Activated T-helper 1 cell treated with Interleukin-2 at 50 U/mL for 16 hours (primary cell): ENCODE results near the gene MBD6.
"Not testable (repeated sequence)": the region's sequence is repeated elsewhere in the genome, so short reads cannot be mapped to it uniquely, and the experiment has no call there.

Experiments
- DNase-seq: peaks from one replicate; pipeline ENCODE4 v3.0.0-alpha.2; 2020; ENCODE audit warnings: low read depth

The MBD6 gene

DNA sequence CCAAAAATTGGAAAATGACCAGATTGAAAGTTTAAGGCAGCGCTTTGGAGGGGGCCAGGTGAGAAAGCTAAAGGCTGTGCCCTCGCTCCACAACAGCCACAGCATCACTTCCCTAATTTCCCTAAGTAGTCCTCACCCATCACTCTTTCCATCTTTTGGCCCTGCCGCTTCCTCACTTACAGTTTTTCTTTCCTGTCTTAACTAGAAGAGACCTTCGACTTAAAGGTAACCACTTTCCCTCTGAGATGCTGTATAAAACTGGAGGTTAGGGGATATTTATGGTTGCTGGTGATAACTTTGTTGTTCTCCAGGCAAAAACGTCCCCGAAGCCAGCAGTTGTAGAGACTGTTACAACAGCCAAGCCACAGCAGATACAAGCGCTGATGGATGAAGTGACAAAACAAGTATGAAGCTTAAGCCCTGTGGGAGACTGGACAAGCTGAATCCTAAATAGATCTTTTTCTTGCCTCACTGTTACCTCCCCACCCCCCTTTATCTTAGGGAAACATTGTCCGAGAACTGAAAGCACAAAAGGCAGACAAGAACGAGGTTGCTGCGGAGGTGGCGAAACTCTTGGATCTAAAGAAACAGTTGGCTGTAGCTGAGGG lies 6.6 kb upstream of the MBD6 start:
- DNase-seq, result no peak

DNA sequence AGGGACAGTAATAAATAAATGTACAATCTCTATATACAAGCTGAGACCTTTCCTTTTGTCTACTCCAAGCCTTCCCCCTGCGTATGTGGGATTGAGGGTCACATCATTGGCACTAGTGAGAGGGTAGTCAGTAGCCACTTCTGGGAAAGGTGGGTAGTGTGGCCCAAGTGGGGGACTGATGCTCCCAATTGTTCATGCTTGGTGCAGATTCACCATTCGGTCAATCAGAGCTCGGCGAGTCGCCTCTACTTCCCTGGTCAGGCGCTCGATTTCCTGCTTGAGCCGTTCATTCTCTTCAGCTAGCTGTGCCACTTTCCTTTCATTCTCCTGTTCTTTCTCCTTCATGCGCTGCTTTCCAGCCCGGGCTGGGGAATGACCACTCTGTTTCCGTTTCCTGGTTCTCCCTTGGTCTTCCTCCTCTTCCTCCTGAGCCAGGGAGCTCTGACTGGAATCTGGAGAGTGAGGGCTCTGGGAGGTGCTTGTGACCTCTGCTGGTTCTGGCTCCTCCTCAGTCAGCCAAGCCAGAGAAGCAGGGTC lies 5.9 kb upstream of the MBD6 start:
- no peak for DNase-seq

DNA sequence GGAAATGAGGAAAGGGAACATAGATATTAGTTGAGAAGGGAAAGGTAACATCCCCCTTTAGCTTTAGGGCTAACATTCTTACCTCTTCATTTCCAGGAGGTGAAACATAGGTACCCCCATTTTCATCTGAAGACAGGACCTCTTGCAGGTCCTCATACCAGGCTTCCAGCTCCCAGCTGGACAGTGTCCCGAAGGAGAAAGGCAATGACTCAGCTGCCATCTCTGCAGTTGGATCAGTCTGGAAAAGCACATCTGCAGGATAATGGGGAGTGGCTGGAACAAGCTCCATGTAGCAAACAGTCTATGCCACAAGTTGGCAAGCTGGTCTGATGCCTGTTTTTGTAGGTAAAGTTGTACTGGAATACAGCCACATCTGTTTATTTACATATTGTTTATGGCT lies 5.4 kb upstream of the MBD6 start:
- no peak for DNase-seq

DNA sequence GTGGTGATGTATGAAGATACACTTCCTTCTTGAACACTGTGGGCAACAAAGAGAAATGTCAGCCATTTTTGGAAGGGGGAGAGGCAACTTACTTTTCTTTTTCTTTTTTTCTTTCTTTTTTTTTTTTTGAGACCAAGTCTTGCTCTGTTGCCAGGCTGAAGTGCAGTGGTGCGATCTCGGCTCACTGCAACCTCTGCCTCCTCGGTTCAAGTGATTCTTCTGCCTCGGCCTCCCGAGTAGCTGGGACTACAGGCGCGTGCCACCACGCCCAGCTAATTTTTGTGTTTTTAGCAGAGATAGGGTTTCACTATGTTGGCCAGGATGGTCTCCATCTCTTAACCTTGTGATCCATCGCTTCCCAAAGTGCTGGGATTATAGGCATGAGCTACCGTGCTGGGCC lies 4.9 kb upstream of the MBD6 start:
- DNase-seq, result not testable (repeated sequence)

DNA sequence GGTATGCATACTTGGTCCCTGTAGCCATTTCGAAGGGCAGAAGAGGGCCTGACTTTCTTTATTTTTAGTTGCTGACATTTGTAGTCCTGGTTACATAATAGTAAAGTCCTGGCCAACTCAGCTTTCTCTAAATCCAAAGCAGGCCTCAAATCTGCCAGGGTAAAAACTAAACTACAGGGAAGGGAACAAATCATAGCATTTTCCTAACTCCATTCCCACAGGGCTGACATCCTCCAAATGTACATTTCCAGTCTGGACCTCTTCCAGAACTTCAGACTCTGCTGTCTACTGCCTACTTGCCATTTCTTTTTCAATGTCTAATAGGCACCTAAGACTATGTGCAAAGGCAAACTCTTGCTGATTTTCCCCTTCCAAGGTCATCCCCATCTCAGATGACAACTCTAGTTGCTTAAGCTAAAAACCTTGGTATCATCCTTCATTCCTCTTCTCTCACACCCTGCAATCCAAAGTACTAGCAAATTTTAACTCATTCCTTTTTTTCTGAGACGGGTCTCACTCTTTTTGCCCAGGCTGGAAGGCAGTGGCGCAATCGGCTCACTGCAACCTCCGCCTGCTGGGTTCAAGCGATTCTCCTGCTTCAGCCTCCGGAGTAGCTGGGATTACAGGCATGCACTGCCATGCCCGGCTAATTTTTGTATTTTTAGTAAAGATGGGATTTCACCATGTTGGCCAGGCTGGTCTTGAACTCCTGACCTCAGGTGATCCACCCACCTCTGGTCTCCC lies 4.3 kb upstream of the MBD6 start:
- no peak for DNase-seq

DNA sequence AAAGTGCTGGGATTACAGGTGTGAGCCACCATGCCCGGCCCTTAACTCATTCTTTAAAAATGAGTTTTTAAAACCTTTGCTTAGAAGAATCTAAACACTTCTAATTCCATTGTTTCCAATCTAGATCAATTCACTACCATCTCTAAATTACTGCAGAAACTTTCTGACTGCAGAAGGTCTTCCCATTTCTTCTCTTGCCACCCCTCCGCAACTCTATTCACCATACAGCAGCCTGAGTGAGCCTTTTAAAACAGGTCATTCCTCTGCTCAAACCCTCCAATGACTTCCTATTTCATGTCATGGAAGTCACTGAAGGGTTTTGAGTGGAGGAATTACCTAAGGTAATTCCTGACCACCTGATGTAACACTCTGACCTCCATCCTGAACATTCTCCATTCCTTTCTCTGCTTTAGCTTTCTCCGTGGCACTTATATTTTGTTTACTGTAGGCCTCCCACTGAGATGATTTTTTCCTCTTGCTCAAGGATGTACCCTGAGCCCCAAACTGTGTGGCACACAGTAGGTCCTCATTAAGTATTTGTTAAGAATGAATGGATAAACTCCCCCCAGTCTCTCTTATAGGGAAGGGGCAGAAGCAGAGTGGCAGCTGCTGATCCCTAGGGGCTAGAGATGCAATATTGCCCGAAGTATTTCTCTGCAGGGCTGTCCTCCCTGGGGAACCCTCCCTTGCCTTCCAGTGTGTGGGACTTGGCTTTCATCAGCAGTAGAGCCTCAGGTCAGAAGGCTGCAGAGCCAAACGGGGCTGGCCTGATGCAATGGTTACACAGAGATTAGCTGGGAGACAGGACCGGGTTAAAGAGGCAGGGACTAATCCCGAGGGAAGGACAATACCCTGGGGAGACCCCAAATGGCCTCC lies 3.5 kb upstream of the MBD6 start:
- no peak for DNase-seq

DNA sequence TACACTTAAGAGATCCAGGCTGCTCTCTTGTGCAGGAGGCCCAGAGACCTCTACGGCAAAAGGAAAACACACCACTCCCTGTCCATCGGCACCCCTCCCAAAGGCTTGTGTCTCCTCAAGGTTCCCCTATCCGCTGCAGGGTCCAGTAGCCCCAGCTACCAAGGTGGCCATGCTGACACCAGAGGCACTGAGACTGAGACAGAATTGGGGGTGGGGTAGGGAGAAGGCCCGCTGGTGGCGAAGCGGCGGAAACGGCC lies 2.9 kb upstream of the MBD6 start:
- no peak for DNase-seq

DNA sequence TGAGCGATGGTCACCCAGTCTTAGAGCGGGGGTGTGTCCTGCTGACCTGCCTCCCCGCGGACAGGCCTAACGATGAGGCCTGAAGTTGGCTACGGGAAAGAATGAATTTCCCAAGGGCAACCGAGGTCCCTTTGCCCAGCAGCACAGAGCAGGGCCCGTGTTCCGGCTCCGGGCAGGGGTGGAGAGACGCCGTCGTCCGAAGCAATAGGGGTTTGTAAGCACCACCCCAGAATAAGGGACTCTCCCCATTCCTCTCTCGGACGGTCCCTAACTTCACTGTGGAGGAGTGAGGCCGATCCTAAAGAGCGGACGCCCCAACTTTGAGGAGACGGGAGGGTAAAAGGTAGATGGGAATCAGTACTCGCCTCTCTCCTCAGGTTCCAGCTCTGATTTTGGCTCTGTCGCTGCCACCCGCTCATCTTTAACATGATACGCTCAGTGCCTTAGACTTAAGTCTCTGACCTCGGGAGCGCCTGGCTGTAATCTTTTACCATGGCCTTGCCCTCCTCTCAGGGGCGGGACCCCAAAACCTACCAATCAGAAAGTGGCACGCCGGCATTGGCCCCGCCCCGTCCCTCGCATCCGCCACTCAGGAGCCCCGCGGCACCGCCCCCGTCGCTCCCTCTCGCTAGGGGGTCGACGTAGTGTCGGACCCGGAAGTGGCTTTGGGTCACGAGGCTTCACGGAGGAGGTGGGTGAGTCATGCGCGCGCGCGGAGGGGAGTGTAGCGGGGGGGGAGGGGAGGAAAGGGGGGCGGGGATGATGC lies 2.4 kb upstream of the MBD6 start, which contains the start of gene DDIT3:
TSS of gene DDIT3 (minus strand) at position 462 of the 766 bp plus-strand sequence. CDS start 3,108 bp downstream, outside the sequence.
- DNase-seq, result peak; percentile 100

DNA sequence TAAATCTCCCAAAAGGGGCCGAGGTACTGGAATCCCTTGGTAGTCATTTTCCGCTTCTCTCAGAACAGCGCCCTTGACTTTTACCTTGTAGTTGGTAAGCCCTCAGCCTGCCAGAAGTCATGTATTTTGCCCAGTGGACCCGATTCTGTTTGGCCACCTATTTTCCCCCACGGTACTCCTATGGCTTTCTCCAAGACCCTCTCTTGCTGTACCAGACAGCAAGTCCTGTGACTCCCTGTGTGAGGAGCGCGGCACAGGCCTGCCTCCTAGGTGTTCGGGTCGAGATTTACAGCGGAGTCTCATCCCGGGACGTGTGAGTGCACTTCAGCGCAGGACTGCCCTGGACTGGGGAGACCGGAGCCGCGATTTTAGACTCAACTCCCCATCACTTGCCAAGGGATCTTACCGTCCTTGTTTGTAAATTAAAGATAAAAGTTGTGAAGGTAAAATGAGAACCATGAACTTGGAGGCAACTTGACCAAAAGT lies 1.1 kb upstream of the MBD6 start:
- DNase-seq, result no peak

DNA sequence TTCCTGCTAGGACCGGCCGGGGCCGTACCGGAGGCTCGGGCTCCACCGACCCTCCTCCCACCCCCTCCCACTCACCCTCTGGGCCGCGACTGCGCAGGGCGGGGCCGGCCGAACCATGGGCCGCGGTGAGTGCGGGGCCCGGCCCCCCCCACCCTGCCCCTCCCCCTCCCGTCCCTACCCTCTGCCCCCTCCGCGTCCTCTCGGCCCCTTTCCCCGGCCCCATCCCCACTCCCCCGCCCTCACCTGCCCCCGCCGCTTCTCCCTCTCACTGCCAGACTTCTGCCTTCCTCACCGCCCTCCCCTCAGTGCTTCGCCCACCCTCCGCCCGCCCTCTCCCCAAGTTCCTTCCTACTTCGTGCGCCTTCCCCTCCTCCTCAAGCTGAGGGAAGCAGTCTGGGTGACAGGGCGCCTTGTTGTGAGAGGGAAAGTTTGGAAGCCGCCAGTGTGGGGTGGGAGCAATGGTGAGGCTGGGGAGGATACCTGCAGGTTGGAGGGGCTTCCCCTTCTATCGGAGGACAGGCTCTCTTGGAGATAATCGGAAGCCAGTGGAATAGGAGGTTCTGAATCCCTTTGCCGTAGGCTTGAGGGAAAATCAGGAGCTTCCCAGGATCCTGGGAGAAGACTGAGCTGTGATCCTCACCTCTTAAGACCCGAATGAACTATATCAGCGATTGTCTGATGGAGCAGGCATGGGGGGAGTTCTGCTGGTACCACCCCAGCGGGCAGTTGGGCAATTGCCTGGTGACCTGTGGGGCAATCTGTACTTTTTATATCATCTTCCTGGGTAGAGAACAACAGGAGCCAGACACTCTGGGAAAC lies 472 bp downstream of the MBD6 start:
- DNase-seq, result no peak

DNA sequence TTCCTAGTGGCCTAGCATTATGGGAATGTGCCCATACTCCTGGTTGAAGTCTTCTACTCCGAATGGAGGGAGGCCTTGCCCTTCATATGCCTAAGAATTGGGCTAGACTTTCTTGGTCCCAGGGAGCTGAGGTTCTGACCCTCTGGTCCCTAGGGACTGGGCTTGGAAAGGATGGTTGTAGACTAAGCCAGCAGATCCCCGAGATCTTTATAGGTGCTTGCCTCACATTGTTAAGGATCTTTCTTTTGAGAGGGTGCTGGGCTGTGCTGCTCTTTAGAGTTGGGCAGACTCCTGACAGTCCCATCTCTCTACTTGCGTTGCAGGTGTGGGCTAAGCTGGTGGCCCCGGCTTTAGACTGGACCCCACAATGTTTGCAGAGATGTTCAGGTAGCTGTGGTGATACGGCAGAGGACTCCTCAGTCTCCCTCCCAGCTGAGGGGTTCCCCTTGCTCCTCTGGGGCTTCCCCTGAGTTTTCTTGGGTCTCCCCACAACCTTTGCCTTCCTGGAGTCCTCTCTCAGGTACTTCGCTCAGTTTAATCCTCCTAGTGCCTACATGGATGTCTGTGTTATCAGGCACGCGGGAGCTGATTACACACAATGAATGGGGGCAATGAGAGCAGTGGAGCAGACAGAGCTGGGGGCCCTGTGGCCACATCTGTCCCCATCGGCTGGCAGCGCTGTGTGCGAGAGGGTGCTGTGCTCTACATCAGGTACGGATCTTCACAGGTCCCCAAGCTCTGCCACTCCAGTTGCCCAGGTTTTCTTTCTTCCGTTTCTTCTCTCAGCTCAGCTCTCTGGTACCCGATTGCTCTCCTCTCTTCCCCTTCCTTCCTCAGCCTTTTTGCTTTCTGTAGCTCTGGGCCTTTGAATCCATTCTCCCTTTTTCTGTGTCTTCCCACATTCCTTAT lies 1.3 kb downstream of the MBD6 start:
- no peak for DNase-seq

DNA sequence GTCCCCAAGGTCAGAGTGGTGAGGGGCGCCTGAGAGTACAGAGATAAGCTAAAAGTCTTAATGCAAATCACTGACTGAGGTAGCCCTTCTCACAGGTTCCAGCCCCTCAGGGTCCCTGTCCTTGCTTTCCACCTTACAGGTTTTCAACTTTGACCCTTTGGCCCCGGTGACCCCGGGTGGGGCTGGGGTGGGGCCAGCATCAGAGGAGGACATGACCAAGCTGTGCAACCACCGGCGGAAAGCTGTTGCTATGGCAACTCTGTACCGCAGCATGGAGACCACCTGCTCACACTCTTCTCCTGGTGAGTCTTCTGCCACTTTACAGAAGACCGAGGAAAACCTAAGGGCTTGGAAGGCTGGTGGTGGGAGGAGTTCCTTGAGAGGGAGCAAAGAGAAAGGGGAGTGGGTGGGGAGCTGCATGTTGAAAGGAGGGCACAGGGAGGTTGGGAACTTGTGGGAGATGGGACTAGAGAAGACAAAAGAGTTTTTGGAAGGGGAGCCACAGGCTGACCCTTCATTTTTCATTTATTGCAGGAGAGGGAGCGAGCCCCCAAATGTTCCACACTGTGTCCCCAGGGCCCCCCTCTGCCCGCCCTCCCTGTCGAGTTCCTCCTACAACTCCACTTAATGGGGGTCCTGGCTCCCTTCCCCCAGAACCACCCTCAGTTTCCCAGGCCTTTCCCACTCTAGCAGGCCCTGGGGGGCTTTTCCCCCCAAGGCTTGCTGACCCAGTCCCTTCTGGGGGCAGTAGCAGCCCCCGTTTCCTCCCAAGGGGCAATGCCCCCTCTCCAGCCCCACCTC lies 2.4 kb downstream of the MBD6 start:
- DNase-seq, result no peak

DNA sequence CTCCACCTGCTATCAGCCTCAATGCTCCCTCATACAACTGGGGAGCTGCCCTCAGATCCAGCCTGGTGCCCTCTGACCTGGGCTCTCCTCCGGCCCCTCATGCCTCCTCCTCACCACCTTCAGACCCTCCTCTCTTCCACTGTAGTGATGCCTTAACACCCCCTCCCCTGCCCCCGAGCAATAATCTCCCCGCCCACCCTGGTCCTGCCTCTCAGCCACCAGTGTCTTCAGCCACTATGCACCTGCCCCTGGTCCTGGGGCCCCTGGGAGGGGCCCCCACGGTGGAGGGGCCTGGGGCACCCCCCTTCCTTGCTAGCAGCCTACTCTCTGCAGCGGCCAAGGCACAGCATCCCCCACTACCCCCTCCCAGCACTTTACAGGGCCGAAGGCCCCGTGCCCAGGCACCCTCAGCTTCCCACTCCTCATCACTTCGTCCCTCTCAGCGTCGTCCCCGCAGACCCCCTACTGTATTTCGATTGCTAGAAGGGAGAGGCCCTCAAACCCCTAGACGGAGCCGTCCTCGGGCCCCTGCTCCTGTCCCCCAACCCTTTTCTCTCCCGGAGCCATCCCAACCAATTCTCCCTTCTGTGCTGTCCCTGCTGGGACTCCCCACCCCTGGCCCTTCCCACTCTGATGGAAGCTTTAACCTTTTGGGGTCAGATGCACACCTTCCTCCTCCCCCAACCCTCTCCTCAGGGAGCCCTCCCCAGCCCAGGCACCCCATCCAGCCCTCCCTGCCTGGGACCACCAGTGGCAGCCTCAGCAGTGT lies 3.2 kb downstream of the MBD6 start:
- no peak for DNase-seq

DNA sequence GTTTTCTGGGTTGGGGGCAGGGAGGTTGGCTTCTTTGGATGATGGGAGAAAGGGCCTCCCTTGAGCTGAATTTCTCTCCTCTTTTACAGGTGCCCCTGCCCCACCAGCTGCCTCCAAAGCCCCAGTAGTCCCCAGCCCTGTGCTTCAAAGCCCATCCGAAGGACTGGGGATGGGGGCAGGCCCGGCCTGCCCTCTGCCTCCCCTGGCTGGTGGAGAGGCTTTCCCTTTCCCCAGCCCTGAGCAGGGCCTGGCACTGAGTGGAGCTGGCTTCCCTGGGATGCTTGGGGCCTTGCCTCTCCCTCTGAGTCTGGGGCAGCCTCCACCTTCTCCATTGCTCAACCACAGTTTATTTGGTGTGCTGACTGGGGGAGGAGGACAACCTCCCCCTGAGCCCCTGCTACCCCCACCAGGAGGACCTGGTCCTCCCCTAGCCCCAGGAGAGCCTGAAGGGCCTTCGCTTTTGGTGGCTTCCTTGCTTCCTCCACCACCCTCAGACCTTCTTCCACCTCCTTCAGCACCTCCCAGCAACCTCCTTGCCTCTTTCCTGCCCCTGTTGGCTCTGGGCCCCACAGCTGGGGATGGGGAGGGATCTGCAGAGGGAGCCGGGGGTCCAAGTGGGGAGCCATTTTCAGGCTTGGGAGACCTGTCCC lies 4.0 kb downstream of the MBD6 start:
- DNase-seq, result no peak

DNA sequence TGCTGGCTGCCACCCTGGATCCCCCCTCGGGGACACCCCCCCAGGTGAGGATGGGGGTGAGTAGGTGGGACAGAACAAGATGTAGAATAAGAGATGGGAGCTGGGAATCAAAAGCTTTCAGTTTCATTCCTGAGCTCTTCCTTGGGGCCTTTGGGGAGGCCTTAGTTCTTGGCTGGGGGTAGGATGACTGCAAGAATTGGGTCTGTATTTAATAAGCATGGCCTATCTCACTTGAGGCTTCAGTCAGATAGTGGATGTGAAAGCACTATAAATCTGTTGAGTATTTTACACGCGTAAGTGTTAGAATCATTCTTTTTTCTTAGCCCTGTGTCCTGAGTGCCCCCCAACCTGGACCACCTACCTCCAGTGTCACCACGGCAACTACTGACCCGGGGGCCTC lies 4.6 kb downstream of the MBD6 start:
- DNase-seq, result no peak

DNA sequence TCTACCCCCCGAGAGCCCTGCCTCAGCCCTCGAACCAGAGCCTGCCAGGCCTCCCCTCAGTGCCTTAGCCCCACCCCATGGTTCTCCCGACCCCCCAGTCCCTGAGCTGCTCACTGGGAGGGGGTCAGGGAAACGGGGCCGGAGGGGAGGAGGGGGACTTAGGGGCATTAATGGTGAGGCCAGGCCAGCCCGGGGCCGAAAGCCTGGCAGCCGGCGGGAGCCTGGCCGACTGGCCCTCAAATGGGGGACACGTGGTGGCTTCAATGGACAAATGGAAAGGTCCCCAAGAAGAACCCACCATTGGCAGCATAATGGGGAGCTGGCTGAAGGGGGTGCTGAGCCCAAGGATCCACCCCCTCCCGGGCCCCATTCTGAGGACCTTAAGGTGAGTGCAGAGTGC lies 5.6 kb downstream of the MBD6 start:
- no peak for DNase-seq

DNA sequence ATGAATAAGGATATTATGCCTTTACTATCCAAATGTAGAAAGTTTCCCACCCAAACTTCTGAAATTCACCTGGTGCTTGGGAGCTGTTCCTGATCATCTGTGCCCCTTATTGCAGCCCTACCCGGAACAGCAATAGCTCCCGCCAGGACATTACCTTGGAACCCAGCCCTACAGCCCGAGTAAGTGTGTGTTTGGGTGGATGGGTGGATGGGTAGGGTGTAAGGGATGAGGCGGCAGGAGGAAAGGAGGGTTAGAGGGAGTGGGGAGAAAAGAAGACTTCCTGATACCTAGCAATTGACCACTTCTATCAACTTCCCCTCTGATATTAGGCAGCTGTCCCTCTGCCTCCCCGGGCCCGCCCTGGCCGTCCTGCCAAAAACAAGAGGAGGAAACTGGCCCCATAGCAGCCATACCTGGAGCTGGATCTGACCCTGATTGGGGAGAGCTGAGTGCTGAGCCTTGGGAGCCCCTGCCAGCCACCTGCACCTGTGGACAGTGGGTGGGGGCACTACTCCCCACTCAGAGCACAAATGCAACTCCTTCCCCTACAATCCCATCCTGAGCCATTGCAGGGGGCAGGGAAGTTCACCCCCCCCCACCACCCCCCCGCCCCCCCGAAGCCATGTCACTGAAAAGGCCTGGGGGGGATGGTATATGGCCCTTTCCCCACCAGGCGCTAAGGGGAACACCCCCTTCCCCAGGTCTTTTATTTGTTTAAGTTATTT lies 6.4 kb downstream of the MBD6 start:
- DNase-seq, result no peak
